NOMO-1 (cell line): Measurements from ENCODE around the gene CDT1.
A peak's percentile ranks its signal among the peaks of the same experiment; 100 is the strongest.

ENCODE experiments used
- DNase-seq, 2 experiments: peaks; one replicate each; lab custom pipeline; 2025; ENCODE audit not compliant: unreplicated experiment in 2 of 2; lab: John Stamatoyannopoulos, UW

CDT1 gene

GRCh38 chr16:88804173-88804551, 573 bp downstream of the CDT1 start:
- DNase-seq = no peak

DNA sequence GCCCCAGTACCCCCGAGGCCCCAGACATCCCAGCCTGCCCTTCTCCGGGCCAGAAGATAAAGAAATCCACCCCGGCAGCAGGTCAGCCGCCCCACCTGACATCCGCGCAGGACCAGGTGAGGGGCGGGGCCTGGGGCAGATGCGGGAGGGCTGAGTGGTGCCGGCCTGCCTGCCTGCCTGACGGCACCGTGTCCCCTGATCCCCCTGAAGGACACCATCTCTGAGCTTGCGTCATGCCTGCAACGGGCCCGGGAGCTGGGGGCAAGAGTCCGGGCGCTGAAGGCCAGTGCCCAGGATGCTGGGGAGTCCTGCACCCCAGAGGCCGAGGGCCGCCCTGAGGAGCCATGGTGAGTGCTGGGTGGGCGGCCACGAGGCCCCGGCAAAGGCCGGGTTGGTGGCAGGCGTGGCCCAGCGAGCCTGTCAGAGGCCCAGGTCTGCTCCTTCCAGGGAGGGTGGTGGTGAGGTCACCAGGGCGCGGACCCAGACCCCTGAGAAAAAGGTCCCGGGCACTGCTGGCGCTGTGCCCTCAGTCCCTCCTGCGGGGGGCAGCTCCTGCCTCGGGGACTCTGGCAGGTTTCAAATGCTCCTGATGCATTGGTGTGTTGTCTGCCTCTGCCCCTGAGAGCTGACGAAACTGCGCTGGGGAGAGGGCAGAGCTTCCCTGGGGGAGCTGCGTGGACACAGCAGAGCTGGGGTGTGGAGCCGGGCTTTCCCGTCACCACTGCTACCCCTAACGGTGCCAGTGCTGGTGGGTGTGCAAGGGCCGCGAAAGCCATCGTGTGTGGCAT, 1.2 kb downstream of the CDT1 start:
- no peak for DNase-seq

DNA sequence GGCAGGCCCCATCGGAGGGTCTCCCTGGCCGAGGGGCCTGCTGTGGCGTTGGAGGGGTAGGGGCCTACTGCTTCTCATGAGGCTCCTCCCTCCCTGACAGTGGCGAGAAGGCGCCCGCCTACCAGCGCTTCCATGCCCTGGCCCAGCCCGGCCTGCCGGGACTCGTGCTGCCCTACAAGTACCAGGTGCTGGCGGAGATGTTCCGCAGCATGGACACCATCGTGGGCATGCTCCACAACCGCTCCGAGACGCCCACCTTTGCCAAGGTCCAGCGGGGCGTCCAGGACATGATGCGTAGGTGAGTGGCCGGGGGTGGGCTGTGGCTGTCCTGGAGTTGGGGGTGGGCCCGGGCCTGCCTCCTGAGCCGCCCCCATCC, 1.7 kb downstream of the CDT1 start:
- no peak for DNase-seq

DNA sequence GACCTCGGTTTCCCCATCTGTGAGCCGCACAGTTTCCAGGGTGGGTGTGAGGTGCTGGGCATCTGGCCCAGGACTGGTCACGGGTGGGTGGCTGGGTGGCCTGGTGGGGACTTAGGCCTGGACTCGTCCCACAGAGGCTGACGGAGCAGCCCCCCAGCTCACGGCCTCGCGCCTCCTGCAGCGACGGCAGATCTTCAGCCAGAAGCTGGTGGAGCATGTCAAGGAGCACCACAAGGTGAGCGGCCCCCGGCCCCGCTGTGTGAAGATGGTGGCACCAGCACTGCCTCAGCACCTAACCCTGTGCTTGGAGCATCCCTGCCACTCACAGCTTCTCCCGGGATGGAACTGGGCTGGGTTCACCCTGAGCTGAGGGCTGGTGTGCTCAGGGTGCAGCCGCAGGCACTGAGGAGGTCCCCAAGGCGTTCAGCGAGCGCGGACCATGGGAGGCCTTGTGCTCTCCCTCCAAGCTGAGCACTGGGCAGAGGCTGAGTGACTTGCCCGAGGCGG, 2.4 kb downstream of the CDT1 start:
- no peak for DNase-seq

DNA sequence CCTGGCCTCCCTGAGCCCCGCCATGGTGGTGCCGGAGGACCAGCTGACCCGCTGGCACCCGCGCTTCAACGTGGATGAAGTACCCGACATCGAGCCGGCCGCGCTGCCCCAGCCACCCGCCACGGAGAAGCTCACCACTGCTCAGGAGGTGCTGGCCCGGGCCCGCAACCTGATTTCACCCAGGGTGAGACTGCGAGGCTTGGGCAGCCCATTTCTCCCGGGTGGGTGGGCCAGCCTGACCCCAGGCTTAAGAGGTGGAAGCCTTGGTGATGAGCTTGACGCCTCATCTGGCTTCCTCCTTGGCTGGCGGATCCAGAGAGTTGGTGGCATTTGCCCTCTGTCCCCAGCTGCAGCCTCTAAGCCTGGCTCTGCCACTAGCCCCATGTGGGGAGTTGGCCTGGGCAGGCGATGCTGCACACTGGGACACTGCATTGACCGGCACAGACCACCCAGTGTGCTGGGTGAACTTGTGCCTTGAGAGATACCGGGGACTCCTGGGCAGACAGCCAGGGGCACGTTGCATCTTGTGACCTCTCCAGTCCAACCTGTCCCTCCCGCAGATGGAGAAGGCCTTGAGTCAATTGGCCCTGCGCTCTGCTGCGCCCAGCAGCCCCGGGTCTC, 3.0 kb downstream of the CDT1 start:
- DNase-seq = no peak

DNA sequence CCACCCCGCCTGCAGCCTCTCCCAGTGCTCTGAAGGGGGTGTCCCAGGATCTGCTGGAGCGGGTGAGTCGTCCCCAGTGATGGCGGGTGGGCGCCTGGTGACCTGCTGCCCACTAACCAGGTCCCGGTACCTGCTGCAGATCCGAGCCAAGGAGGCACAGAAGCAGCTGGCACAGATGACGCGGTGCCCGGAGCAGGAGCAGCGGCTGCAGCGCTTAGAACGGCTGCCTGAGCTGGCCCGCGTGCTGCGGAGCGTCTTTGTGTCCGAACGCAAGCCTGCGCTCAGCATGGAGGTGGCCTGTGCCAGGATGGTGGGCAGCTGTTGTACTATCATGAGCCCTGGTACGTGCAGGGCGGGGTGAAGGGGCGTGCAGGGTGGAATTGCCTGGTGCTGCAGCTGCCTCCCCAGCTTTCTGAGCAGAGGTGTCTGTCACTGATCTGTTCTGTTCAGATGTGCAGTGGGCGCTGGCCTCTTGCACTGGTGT, 3.6 kb downstream of the CDT1 start:
- DNase-seq = no peak

DNA sequence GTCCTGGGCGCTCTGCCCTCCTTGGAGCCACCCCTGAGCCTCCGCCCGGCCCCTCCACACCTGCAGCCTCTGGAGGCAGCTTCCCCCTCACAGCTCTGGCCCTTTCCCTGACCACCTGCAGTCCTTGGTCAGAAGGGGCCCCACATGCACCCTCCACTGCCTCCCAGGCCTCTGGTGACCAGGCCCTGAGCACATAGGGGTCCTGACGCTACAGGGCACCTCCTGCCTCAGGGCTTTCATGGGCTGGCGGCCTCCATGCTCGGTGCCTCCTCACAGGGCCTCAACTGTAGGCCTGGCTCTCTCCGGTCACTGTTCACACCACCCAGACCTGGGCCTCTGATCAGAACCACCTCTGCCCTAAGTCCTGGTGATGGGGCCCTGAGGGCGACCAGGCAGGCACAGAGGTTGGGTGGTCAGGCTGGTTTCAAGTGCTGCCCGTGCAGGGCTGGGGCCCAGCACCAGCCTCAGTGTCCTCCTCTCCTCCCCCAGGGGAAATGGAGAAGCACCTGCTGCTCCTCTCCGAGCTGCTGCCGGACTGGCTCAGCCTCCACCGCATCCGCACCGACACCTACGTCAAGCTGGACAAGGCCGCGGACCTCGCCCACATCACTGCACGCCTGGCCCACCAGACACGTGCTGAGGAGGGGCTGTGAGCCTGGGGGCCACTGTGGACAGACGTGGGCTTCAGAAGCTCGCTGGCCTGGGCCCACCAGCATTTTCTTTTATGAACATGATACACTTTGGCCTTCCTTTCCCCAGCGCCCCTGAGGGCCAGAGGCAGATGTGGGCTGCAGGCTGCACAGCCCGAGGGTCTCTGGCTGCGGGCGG, 4.3 kb downstream of the CDT1 start:
- DNase-seq = no peak

DNA sequence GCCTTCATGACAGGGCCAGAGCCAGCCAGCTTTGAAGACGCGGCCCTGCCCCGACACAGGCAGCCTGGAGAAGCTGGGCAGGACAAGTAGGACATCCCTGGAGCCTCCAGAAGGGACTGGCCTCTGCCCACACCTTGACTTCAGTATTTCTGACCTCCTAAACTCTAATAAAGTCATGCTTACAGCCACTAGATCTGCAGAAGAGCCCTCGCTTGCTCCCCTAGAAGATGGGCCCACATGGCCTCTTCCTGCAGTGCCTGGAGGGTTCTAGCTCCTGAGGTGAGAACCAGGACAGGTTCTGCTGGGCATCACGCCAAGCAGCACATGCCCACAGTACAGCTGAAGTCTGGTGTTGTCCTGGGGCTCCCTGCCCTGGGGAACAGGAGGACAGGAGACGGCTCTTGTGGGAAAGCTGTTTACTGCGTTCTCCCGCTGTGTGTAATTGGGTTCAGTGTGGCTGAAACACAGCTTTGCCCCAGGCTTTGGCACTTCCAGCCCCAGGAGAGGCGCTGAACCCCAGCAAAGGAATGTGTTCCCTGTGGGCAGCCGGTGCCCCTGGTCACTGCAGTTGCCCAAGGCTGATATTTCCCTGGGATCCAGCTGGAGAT, 5.6 kb downstream of the CDT1 start:
- no peak for DNase-seq

- peak in 1 of 2 experiments; percentile 21 for DNase-seq
Observed at GRCh38 chr16:88809676-88810165, 6.1 kb downstream of the CDT1 start.

DNA sequence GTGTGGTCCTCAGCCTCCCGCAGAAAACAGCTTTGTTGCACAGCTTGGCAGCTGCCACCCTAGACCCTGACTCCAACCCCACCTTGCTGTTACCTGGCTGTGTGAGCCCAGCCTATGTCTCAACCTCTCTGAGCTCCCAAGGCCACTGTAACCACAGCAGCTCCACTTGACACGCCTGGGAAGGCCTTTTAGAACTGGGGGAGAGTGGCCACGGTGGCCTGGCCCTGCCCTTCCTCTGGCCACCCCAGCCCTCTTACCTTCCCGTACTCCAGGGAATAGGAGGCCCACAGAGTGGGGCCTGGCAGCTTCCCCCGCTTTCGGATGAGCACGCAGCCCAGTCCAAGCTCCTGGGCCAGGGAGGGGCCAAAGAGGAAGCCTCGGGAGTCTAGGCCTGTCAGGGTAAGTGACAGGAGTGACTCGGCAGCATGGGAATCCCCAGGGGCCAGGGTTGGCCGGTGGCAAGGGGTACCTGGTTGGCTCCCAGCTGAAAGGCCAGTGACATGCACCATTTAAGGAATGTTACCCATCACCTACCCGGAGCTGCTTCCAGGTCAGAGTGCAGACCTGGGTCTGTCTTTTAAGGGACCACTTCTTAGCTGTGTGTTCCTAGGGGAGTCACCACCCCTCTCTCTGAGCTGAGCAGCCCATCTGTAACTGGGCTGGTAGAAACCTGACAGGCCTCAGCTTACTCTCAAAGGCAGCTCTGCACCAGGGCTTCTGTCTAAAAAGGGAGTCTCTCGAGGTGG, 6.8 kb downstream of the CDT1 start:
- peak; percentile 28 to 53 for DNase-seq

GRCh38 chr16:88810912-88811768, 7.6 kb downstream of the CDT1 start:
- DNase-seq = peak; percentile 49 to 71

DNA sequence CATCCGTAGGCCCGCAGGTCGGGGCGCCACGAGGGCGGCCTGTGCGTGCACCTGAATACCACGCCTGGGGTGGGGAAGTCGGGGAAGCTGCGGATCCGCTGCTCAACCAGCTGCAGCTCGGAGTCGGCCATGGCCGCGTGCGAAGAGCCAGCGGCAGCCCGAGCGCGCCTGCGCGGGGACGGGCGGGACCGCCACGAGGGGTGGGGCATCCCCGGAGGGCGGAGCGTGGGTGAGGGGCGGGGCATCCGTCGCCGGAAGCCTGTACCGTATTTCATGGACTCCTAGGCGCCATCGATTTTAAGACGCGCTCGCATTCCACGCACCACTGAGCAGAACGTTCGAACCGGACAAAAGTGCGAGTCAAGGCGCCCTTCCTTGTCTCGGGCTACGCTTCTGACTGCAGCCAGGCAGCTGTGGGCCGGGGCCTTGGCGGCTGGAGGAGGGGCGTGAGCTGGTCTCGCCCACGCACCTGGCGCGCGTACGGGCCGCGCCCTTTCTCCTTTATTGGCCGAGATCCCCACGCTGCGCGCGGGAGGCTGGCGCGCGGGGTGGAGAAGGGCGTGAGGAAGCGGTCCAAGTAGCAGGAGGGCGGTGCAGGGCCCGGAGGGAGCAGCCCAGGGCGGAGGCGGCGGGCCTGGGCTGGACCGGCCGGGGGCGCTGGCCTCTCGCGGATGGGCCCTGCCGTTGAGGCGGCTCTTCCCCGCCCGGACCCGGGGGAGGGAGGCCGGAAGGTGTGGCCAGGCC, 8.4 kb downstream of the CDT1 start, which contains the start of gene APRT:
Gene APRT, minus strand, starts transcription at position 160 of the 744 bp plus-strand sequence. Its CDS starts 29 bp downstream, at position 131.
- DNase-seq = peak; percentile 84 to 85

DNA sequence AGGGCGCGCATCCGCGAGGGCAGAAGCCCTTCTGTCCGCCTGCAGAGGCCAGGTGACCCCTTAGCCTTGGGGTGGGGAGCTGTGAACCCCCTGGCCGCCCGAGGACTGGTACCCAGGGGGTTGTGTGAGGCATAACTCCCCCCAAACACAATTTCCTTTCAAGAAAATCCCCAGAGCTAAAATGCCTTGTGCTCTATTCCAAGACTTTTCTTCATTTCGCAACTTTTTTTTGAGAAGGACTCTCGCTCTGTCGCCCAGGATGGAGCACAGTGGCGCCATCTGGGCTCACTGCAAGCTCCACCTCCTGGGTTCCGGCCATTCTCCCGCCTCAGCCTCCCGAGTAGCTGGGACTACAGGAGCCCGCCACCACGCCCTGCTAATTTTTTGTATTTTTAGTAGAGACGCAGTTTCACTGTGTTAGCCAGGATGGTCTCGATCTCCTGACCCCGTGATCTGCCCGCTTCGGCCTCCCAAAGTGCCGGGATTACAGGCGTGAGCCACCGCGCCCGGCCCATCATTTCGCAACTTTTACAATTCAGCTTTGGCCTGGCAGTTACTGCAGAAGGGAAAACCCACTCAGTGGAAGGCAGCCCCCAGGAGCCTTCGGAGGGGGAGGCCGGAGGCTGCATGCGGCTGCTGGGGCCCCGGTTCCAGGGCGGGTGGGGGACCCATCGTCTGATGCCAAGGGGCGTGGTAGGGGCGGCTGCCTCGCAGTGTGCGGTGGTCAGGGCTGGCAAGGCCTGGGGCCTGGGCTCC, 9.1 kb downstream of the CDT1 start:
- DNase-seq = peak; percentile 38 to 53

- no peak for DNase-seq
Observed at GRCh38 chr16:88813269-88814143, 9.9 kb downstream of the CDT1 start.

DNA sequence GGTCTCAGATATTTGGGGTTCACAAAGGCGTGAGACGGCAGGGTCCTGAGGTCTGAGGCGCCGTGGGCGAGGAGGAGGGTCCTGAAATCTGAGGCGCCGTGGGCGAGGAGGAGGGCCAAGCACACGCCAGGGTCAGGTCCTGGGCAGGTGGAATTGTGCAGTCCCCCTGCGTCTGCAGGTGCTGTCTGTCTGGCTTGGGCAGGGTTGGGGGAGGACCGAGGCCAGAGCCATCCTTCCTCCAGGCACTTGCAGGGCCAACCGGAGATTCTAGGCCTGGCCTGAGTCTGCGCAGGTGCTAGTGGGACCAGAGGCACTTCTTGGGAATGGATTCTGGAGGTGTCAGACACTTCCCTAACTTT, 10.5 kb downstream of the CDT1 start:
- DNase-seq = no peak

DNA sequence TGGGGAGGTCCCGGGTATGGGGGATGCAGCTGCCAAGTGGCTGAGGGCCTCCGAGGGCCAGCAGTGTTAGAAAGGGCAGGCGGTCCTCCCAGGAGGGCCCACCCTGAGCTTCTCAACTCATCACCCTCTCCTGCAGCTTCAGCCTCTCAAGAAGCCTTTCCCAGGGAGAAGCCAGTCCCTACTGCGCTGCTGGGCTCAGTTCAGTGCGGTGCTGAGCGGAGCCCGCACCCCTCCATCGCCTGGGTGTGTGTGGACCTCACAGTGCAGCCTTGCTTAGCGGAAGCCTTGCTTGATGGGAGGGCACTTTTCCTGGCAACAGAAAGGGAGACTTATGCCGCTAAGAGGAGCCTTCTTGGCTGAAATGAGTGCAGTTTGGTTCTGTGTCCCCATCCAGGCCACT, 11.6 kb downstream of the CDT1 start:
- DNase-seq = no peak
